Naive thymus-derived CD4-positive, alpha-beta T cell (primary cell): ENCODE results near the gene SLC9A3. TPM values are rescaled to one million over a fixed set of nuclear protein-coding genes. Genes with fewer than 3 reads are reported as not detected.

ENCODE experiments used
- ATAC-seq: fragments of 150-1000 bp; cut with Tn5 transposase; 2 replicates; pipeline ENCODE4 v1.10.0; 2021; ENCODE audit warnings: mild to moderate bottlenecking, moderate library complexity
- CTCF ChIA-PET: fragments of 350-600 bp; sonication (Branson Sonifier 250); formaldehyde crosslinking; loops from one replicate; lab custom pipeline; 2021; ENCODE audit warnings: antibody characterized with exemption; lab: Charles Lee
- POLR2A ChIA-PET: fragments of 350-600 bp; sonication (Branson Sonifier 250); formaldehyde crosslinking; loops from one replicate; lab custom pipeline; 2021; ENCODE audit warnings: antibody characterized with exemption, inconsistent platforms; lab: Charles Lee
- DNase-seq, 9 donors: peaks; one replicate each; pipeline versions ENCODE4 v3.0.0 to v3.0.0-alpha.2; 2020 to 2022; ENCODE audit warnings: mixed read lengths in 1 of 9
- H3K27ac ChIP-seq: one replicate; pipeline ENCODE4 v1.7.0; 2013; ENCODE audit warnings: mild to moderate bottlenecking, low read depth, low read length, moderate library complexity
- H3K27me3 ChIP-seq, 2 donors: one replicate each; pipeline ENCODE4 v1.7.0; 2013; ENCODE audit warnings: low read length in 2 of 2, mild to moderate bottlenecking in 2 of 2, moderate library complexity in 2 of 2; ENCODE audit not compliant: control insufficient read depth in 2 of 2, insufficient read depth in 2 of 2
- H3K36me3 ChIP-seq, 3 experiments: 1 replicate in 2 of 3; 2 replicates in 1 of 3; pipeline ENCODE4 v1.7.0; 2013; ENCODE audit warnings: low read length in 3 of 3, mild to moderate bottlenecking in 3 of 3, moderate library complexity in 1 of 3; ENCODE audit not compliant: insufficient read depth in 3 of 3, control insufficient read depth in 2 of 3
- H3K4me1 ChIP-seq, 2 donors: one replicate each; pipeline ENCODE4 v1.7.0; 2013; ENCODE audit warnings: low read length in 2 of 2, mild to moderate bottlenecking in 2 of 2, moderate library complexity in 1 of 2; ENCODE audit not compliant: control insufficient read depth in 2 of 2, insufficient read depth in 2 of 2
- H3K4me3 ChIP-seq: 2 replicates; pipeline ENCODE4 v1.7.0; 2013; ENCODE audit warnings: mild to moderate bottlenecking, low read length
- H3K9me3 ChIP-seq, 3 experiments: 1 replicate in 2 of 3; 2 replicates in 1 of 3; pipeline ENCODE4 v1.7.0; 2013; ENCODE audit warnings: low read length in 3 of 3; ENCODE audit not compliant: control insufficient read depth in 2 of 3
- H3K27ac Mint-ChIP-seq, 9 donors: one replicate each; pipeline ENCODE4 v1.8.0; 2020 to 2022; ENCODE audit warnings: mixed read lengths in 9 of 9, mild to moderate bottlenecking in 8 of 9, moderate library complexity in 5 of 9, inconsistent platforms in 2 of 9
- H3K27me3 Mint-ChIP-seq, 5 donors: one replicate each; pipeline ENCODE4 v1.8.0; 2021 to 2022; ENCODE audit warnings: mixed read lengths in 5 of 5, mild to moderate bottlenecking in 1 of 5
- H3K36me3 Mint-ChIP-seq, 5 donors: one replicate each; pipeline ENCODE4 v1.8.0; 2020 to 2022; ENCODE audit warnings: mixed read lengths in 5 of 5, mild to moderate bottlenecking in 3 of 5, inconsistent platforms in 1 of 5
- H3K4me1 Mint-ChIP-seq, 7 donors: one replicate each; pipeline ENCODE4 v1.8.0; 2020 to 2022; ENCODE audit warnings: mixed read lengths in 7 of 7, mild to moderate bottlenecking in 3 of 7, inconsistent platforms in 1 of 7
- H3K4me3 Mint-ChIP-seq, 10 donors: one replicate each; pipeline ENCODE4 v1.8.0; 2020 to 2022; ENCODE audit warnings: mild to moderate bottlenecking in 10 of 10, mixed read lengths in 10 of 10, moderate library complexity in 6 of 10, inconsistent platforms in 2 of 10
- H3K9me3 Mint-ChIP-seq, 11 donors: one replicate each; pipeline ENCODE4 v1.8.0; 2020 to 2022; ENCODE audit warnings: mixed read lengths in 11 of 11, mild to moderate bottlenecking in 4 of 11, inconsistent platforms in 1 of 11, moderate library complexity in 1 of 11
- intact Hi-C, 2 donors: fragments of 100-400 bp; cut with micrococcal nuclease; formaldehyde crosslinking; loops; one replicate each; pipeline ENCODE4 v1.15.1; 2023
- polyA plus RNA-seq, 2 donors: library from polyadenylated mRNA; unstranded; fragments of 300-500 nt; fragmentation: Illumina TruSeq; gene quantifications; one replicate each; pipeline ENCODE4 v1.2.3, GENCODE V29; 2021
- total RNA-seq, 6 experiments: library from RNA in 5 of 6; stranded (reverse) in 5 of 6; gene quantifications; 1 replicate in 5 of 6; 2 replicates in 1 of 6; pipeline ENCODE4 v1.2.3 and lab custom pipeline; 2021 to 2026

SLC9A3 gene
- total and polyA plus RNA-seq, 7 experiments from 2014 or later, result 1.5 to 5.5 (median 3.2) TPM

DNA sequence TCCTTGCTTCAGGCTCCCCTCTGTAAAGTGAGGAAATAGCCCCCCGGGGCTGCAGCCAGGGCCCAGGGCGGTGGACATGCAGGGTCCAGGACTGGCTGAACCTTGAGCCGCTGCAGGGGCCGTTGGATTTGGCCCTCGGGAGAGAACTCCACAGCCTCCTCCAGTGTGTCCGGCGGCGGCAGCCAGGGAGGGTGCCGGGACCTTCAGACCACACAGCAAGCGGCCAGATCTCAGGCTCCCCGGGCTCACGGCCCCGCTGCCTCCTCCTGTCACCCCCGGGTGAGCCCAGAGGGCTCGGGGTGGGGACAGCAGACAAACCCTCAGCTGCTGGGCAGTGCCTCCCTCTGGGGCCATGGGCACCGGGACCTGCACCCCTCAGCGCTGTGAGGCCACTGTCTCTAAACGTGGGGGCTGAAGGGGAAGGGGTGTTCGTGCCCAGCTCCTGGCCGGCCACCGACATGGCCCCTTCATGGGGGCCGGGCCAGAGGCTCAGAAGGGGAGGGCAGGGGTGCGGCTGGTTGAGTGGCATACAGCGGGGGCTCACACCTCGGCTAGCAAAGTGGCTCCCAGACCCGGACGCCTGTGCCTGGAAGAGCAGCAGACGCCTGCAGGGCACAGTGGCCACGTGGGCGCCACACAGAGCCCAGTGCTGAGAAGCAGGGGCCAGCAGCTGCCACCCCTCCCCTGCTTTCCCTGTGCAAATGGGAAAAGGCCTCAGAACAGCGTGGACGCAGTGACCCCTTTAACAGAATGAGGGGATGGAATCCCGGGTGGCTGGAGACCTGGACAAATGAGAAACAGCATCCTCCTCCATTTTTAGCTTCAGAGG, 19.7 kb downstream of the SLC9A3 start:
- Histone ChIP-seq H3K4me1 (no peaks in the 10 kb centered on the region), H3K4me3 (no peak overlapping the region), H3K27me3 (no peaks in the 10 kb centered on the region), H3K27ac (no peak overlapping the region), H3K9me3 (no peaks in the 10 kb centered on the region), H3K36me3 (no peaks in the 10 kb centered on the region)
- DNase-seq (no peak), ATAC-seq (no peak)
- Mint-ChIP-seq H3K27ac (no peak overlapping the region), H3K27me3 (peaks cover 0 to 16% (median 3%) of the 10 kb centered on the region in 5 donors), H3K9me3 (no peaks in the 10 kb centered on the region), H3K4me3 (no peak overlapping the region), H3K4me1 (peaks cover 0 to 6% (median 0%) of the 10 kb centered on the region in 7 donors), H3K36me3 (no peaks in the 10 kb centered on the region)
- intact Hi-C loops, result no loop called here
- CTCF ChIA-PET, result no interaction called here
- POLR2A ChIA-PET, result no interaction called here

- Histone ChIP-seq H3K27ac (no peak overlapping the region), H3K36me3 (no peaks in the 10 kb centered on the region), H3K4me3 (no peak overlapping the region), H3K9me3 (no peaks in the 10 kb centered on the region), H3K4me1 (no peaks in the 10 kb centered on the region), H3K27me3 (no peaks in the 10 kb centered on the region)
- intact Hi-C loops, result no loop called here
- H3K27ac Mint-ChIP-seq, result no peak overlapping the region
- peaks cover 0 to 6% (median 0%) of the 10 kb centered on the region in 7 donors for H3K4me1 Mint-ChIP-seq
- no peaks in the 10 kb centered on the region for H3K36me3 Mint-ChIP-seq
- ChIA-PET CTCF (no interaction called here), POLR2A (no interaction called here)
- no peak for DNase-seq
- H3K9me3 Mint-ChIP-seq, result no peaks in the 10 kb centered on the region
- peak overlapping the region in 7 of 10 donors; percentile 27 to 62 (median 38) for H3K4me3 Mint-ChIP-seq
- ATAC-seq, result no peak
- peaks cover 0 to 29% (median 3%) of the 10 kb centered on the region in 5 donors for H3K27me3 Mint-ChIP-seq
Observed at GRCh38 chr5:502325-503079, 21.7 kb downstream of the SLC9A3 start.

GRCh38 chr5:501831-502184, 22.4 kb downstream of the SLC9A3 start:
- Mint-ChIP-seq H3K27me3 (peaks cover 0 to 29% (median 3%) of the 10 kb centered on the region in 5 donors), H3K4me1 (peaks cover 0 to 6% (median 0%) of the 10 kb centered on the region in 7 donors), H3K36me3 (no peaks in the 10 kb centered on the region), H3K27ac (no peak overlapping the region), H3K9me3 (no peaks in the 10 kb centered on the region), H3K4me3 (peak overlapping the region in 5 of 10 donors; percentile 27 to 62 (median 38))
- Histone ChIP-seq H3K4me1 (no peaks in the 10 kb centered on the region), H3K4me3 (no peak overlapping the region), H3K9me3 (no peaks in the 10 kb centered on the region), H3K27ac (no peak overlapping the region), H3K36me3 (no peaks in the 10 kb centered on the region), H3K27me3 (no peaks in the 10 kb centered on the region)
- DNase-seq (no peak), ATAC-seq (no peak)
- intact Hi-C loops, result no loop called here
- ChIA-PET CTCF (no interaction called here), POLR2A (no interaction called here)

- no peak overlapping the region for H3K4me3 ChIP-seq
- Mint-ChIP-seq H3K36me3 (no peaks in the 10 kb centered on the region), H3K4me3 (peak overlapping the region in 3 of 10 donors; percentile 14 to 52 (median 39)), H3K27ac (no peak overlapping the region), H3K4me1 (peaks cover 0 to 6% (median 0%) of the 10 kb centered on the region in 7 donors), H3K27me3 (peaks cover 0 to 29% (median 3%) of the 10 kb centered on the region in 5 donors), H3K9me3 (no peaks in the 10 kb centered on the region)
- POLR2A ChIA-PET, result no interaction called here
- CTCF ChIA-PET, result no interaction called here
- H3K27ac ChIP-seq, result no peak overlapping the region
- no peaks in the 10 kb centered on the region for H3K27me3 ChIP-seq
- DNase-seq, result no peak
- no peak for ATAC-seq
- H3K36me3 ChIP-seq, result no peaks in the 10 kb centered on the region
- H3K4me1 ChIP-seq, result no peaks in the 10 kb centered on the region
- intact Hi-C loops, result no loop called here
- H3K9me3 ChIP-seq, result no peaks in the 10 kb centered on the region
Observed at GRCh38 chr5:501105-501830, 23.0 kb downstream of the SLC9A3 start.

- Histone ChIP-seq H3K27me3 (no peaks in the 10 kb centered on the region), H3K4me3 (no peak overlapping the region), H3K4me1 (no peaks in the 10 kb centered on the region), H3K27ac (no peak overlapping the region), H3K36me3 (no peaks in the 10 kb centered on the region), H3K9me3 (no peaks in the 10 kb centered on the region)
- intact Hi-C loops, result no loop called here
- Mint-ChIP-seq H3K27me3 (peaks cover 0 to 29% (median 3%) of the 10 kb centered on the region in 5 donors), H3K27ac (no peak overlapping the region), H3K4me1 (peaks cover 0 to 6% (median 0%) of the 10 kb centered on the region in 7 donors), H3K36me3 (no peaks in the 10 kb centered on the region), H3K4me3 (no peak overlapping the region), H3K9me3 (no peaks in the 10 kb centered on the region)
- ChIA-PET POLR2A (no interaction called here), CTCF (no interaction called here)
- no peak for DNase-seq
- ATAC-seq, result peak; percentile 37
Observed at GRCh38 chr5:500491-500890, 23.8 kb downstream of the SLC9A3 start.

GRCh38 chr5:499233-500209, 24.7 kb downstream of the SLC9A3 start:
- H3K4me3 ChIP-seq, result no peak overlapping the region
- no peaks in the 10 kb centered on the region for H3K9me3 ChIP-seq
- DNase-seq (no peak), ATAC-seq (no peak)
- no peak overlapping the region for H3K27ac ChIP-seq
- Mint-ChIP-seq H3K4me1 (peaks cover 0 to 6% (median 0%) of the 10 kb centered on the region in 7 donors), H3K27ac (no peak overlapping the region), H3K27me3 (peaks cover 0 to 29% (median 3%) of the 10 kb centered on the region in 5 donors), H3K36me3 (no peaks in the 10 kb centered on the region), H3K4me3 (no peak overlapping the region), H3K9me3 (no peaks in the 10 kb centered on the region)
- ChIA-PET POLR2A (no interaction called here), CTCF (no interaction called here)
- H3K27me3 ChIP-seq, result no peaks in the 10 kb centered on the region
- no peaks in the 10 kb centered on the region for H3K4me1 ChIP-seq
- H3K36me3 ChIP-seq, result no peaks in the 10 kb centered on the region
- intact Hi-C loops, result no loop called here
